Spleen (tissue), 11 donors: ENCODE data around the gene ALKAL2. TPM values are rescaled to one million over a fixed set of nuclear protein-coding genes. Genes with fewer than 3 reads are reported as not detected.
A peak's percentile ranks its signal among the peaks of the same experiment; 100 is the strongest.

Experiments
- DNase-seq: peaks from one replicate; pipeline ENCODE4 v3.0.0-alpha.2; 2020
- H3K27ac ChIP-seq, 8 donors: fragments of 200-600 bp; sonication (generic) in 7 of 8; 1 replicate in 4 of 8; 2 replicates in 4 of 8; pipeline versions ENCODE4 v1.5.0 to v1.8.0; 2016 to 2021; ENCODE audit warnings: inconsistent platforms in 4 of 8, mild to moderate bottlenecking in 4 of 8, moderate library complexity in 1 of 8
- H3K27me3 ChIP-seq, 7 donors: fragments of 200-600 bp; sonication (generic) in 6 of 7; replicated peaks in 1 of 7; 1 replicate in 4 of 7; 2 replicates in 3 of 7; pipeline versions ENCODE4 v1.5.0 to v1.8.0; 2016 to 2021; ENCODE audit warnings: inconsistent platforms in 3 of 7, mild to moderate bottlenecking in 1 of 7
- H3K36me3 ChIP-seq, 6 donors: fragments of 200-600 bp; sonication (generic) in 5 of 6; 1 replicate in 4 of 6; 2 replicates in 2 of 6; pipeline versions ENCODE4 v1.5.0 to v1.8.0; 2016 to 2021; ENCODE audit warnings: inconsistent platforms in 2 of 6
- H3K4me1 ChIP-seq, 6 donors: fragments of 200-600 bp; sonication (generic) in 5 of 6; 1 replicate in 3 of 6; 2 replicates in 3 of 6; pipeline versions ENCODE4 v1.5.0 to v1.8.0; 2016 to 2021; ENCODE audit warnings: inconsistent platforms in 3 of 6
- H3K4me3 ChIP-seq, 8 donors: fragments of 200-600 bp; sonication (generic) in 7 of 8; 1 replicate in 4 of 8; 2 replicates in 4 of 8; pipeline versions ENCODE4 v1.5.0 to v1.8.0; 2016 to 2021; ENCODE audit warnings: inconsistent platforms in 4 of 8, mild to moderate bottlenecking in 4 of 8, moderate library complexity in 2 of 8
- H3K9me3 ChIP-seq, 8 donors: fragments of 200-600 bp; sonication (generic) in 7 of 8; 1 replicate in 4 of 8; 2 replicates in 4 of 8; pipeline versions ENCODE4 v1.5.0 to v1.8.0; 2016 to 2021; ENCODE audit warnings: inconsistent platforms in 4 of 8
- CTCF ChIP-seq, 11 experiments: fragments of 200-600 bp in 7 of 11; fragments of 450-650 bp in 4 of 11; sonication (generic) in 4 of 11; IDR thresholded peaks in 8 of 11; conservative IDR thresholded peaks in 3 of 11; 1 replicate in 7 of 11; 2 replicates in 4 of 11; pipeline versions ENCODE4 v1.4.0 to v1.8.0; 2016 to 2021; ENCODE audit warnings: antibody characterized with exemption in 11 of 11, inconsistent platforms in 4 of 11, mild to moderate bottlenecking in 1 of 11
- POLR2A ChIP-seq, 3 donors: fragments of 450-650 bp; IDR thresholded peaks; one replicate each; pipeline ENCODE4 v1.5.1; 2017; ENCODE audit warnings: antibody characterized with exemption in 3 of 3, mild to moderate bottlenecking in 1 of 3
- POLR2AphosphoS5 ChIP-seq, 3 donors: sonication (generic); formaldehyde crosslinking; IDR thresholded peaks; one replicate each; pipeline ENCODE4 v1.5.1; 2017; ENCODE audit warnings: antibody characterized with exemption in 3 of 3
- WGBS, 5 donors: extraction: QIAGEN DNeasy Blood & Tissue Kit in 3 of 5; methylation state at CpG; one replicate each; pipeline versions ENCODE4 v1.1.5 to v1.1.7; 2013 to 2018; 5-methylcytosine and 5-hydroxymethylcytosine counted together
- intact Hi-C: fragments of 100-400 bp; cut with DNase I; formaldehyde crosslinking; loops from one replicate; pipeline ENCODE4 v1.15.0; 2023; ENCODE audit warnings: low total_unique reads
- polyA plus RNA-seq, 3 donors: library from polyadenylated mRNA; stranded (reverse); fragments of 200-250 nt; gene quantifications; one replicate each; pipeline ENCODE4 v1.2.1, GENCODE V29; 2013
- total RNA-seq, 7 donors: library from RNA; depleted of rRNA in 3 of 7; stranded (reverse); fragments of >200 nt in 3 of 7; fragmentation: NEBNext Ultra II Directional in 4 of 7; extraction: Animal tissue kit (Norgen Biotek cat#: 25700) in 4 of 7; gene quantifications; one replicate each; pipeline versions ENCODE4 v1.1.0 to v1.2.1, GENCODE V29; 2016 to 2021
- donor health status: healthy with polysubstance abuse.
- donor health status: DM: no; HTN: no; CAD: no; lungs with moderate emphysema.
- donor health status: DM: no; HTN: no; CAD: no.
- donor health status: Bipolar disorder and iron deficiency.
- donor health status: healthy.
- donor health status: DM: no; HTN: no; CAD: no.
- donor health status: DM: yes; HTN: yes; CAD: no.

ALKAL2 gene
- total and polyA plus RNA-seq, 10 donors, result 2.1 to 22.9 (median 5.1) TPM

GRCh38 chr2:238431-238830, 49.5 kb downstream of the ALKAL2 start:
- no peak for TF ChIP-seq POLR2A (IDR thresholded peaks at IDR 0.05)
- TF ChIP-seq POLR2AphosphoS5 (IDR thresholded peaks at IDR 0.05), result no peak
- no peak for TF ChIP-seq CTCF (IDR thresholded peaks at IDR 0.05 in 8 of 11, conservative IDR thresholded peaks at IDR 0.05 in 3 of 11)
- 62 to 78% (median 70%) methylated on average over 3 of the region's 3 CpGs for WGBS, 5 donors
- Histone ChIP-seq H3K27me3 (no peaks in the 10 kb centered on the region), H3K36me3 (peaks cover 4 to 58% (median 13%) of the 10 kb centered on the region in 6 donors), H3K9me3 (peaks cover 0 to 14% (median 10%) of the 10 kb centered on the region in 8 donors), H3K4me1 (peaks cover 0 to 26% (median 15%) of the 10 kb centered on the region in 6 donors), H3K27ac (peak overlapping the region in 4 of 8 donors; percentile 31 to 43 (median 38)), H3K4me3 (no peak overlapping the region)
- intact Hi-C loops, result no loop called here
- no peak for DNase-seq

GRCh38 chr2:237878-238277, 50.0 kb downstream of the ALKAL2 start:
- H3K27me3 ChIP-seq, result no peaks in the 10 kb centered on the region
- peaks cover 0 to 12% (median 8%) of the 10 kb centered on the region in 8 donors for H3K9me3 ChIP-seq
- TF ChIP-seq POLR2AphosphoS5 (IDR thresholded peaks at IDR 0.05), result no peak
- no peak for TF ChIP-seq POLR2A (IDR thresholded peaks at IDR 0.05)
- no peak for TF ChIP-seq CTCF (IDR thresholded peaks at IDR 0.05 in 8 of 11, conservative IDR thresholded peaks at IDR 0.05 in 3 of 11)
- H3K36me3 ChIP-seq, result peaks cover 0 to 58% (median 9%) of the 10 kb centered on the region in 6 donors
- intact Hi-C loops, result no loop called here
- H3K4me3 ChIP-seq, result no peak overlapping the region
- 39 to 62% (median 52%) methylated on average over 6 of the region's 6 CpGs for WGBS, 5 donors
- no peak for DNase-seq
- peaks cover 0 to 26% (median 15%) of the 10 kb centered on the region in 6 donors for H3K4me1 ChIP-seq
- H3K27ac ChIP-seq, result peak overlapping the region in 5 of 8 donors; percentile 32 to 43 (median 39)

GRCh38 chr2:236993-237539, 50.8 kb downstream of the ALKAL2 start:
- no peaks in the 10 kb centered on the region for H3K27me3 ChIP-seq
- TF ChIP-seq POLR2A (IDR thresholded peaks at IDR 0.05), result no peak
- TF ChIP-seq POLR2AphosphoS5 (IDR thresholded peaks at IDR 0.05), result no peak
- no peak for TF ChIP-seq CTCF (IDR thresholded peaks at IDR 0.05 in 8 of 11, conservative IDR thresholded peaks at IDR 0.05 in 3 of 11)
- peaks cover 0 to 60% (median 7%) of the 10 kb centered on the region in 6 donors for H3K36me3 ChIP-seq
- intact Hi-C loops, result no loop called here
- no peak overlapping the region for H3K4me3 ChIP-seq
- H3K27ac ChIP-seq, result peak overlapping the region in 5 of 8 donors; percentile 31 to 48 (median 39)
- peaks cover 0 to 26% (median 15%) of the 10 kb centered on the region in 6 donors for H3K4me1 ChIP-seq
- no peak for DNase-seq
- WGBS, 5 donors, result 75 to 82% (median 78%) methylated on average over 6 of the region's 6 CpGs
- H3K9me3 ChIP-seq, result peaks cover 0 to 4% (median 1%) of the 10 kb centered on the region in 8 donors

GRCh38 chr2:234421-234820, 53.5 kb downstream of the ALKAL2 start:
- no peak for DNase-seq
- TF ChIP-seq POLR2A (IDR thresholded peaks at IDR 0.05) (no peak), POLR2AphosphoS5 (IDR thresholded peaks at IDR 0.05) (no peak), CTCF (IDR thresholded peaks at IDR 0.05 in 8 of 11, conservative IDR thresholded peaks at IDR 0.05 in 3 of 11) (no peak)
- Histone ChIP-seq H3K4me1 (peaks cover 0 to 26% (median 15%) of the 10 kb centered on the region in 6 donors), H3K27me3 (no peaks in the 10 kb centered on the region), H3K9me3 (no peaks in the 10 kb centered on the region), H3K4me3 (no peak overlapping the region), H3K36me3 (peaks cover 0 to 58% (median 19%) of the 10 kb centered on the region in 6 donors), H3K27ac (no peak overlapping the region)
- WGBS, 5 donors, result 88 to 97% (median 95%) methylated on average over 4 of the region's 4 CpGs
- intact Hi-C loops, result no loop called here
